Testis (tissue), 2 donors: Measurements from ENCODE around the gene ERAP2.

Experiments used
- POLR2A ChIP-seq: fragments of 450-650 bp; IDR thresholded peaks from one replicate; pipeline ENCODE4 v1.6.1; 2017; ENCODE audit warnings: antibody characterized with exemption, mild to moderate bottlenecking, moderate library complexity
- TF ChIP-seq, protein P1 (sequence below), 3 experiments: fragments of 450-650 bp in 2 of 3; fragments of 200-600 bp in 1 of 3; sonication (generic) in 1 of 3; IDR thresholded peaks; one replicate each; pipeline ENCODE4 v1.5.1; 2016 to 2019; ENCODE audit warnings: antibody characterized with exemption in 3 of 3, mild to moderate bottlenecking in 2 of 3, moderate library complexity in 1 of 3

GRCh38 chr5:96901841-96902240 is 25.5 kb downstream of the ERAP2 start:
- no peak for TF ChIP-seq POLR2A
- TF ChIP-seq, protein P1, sequence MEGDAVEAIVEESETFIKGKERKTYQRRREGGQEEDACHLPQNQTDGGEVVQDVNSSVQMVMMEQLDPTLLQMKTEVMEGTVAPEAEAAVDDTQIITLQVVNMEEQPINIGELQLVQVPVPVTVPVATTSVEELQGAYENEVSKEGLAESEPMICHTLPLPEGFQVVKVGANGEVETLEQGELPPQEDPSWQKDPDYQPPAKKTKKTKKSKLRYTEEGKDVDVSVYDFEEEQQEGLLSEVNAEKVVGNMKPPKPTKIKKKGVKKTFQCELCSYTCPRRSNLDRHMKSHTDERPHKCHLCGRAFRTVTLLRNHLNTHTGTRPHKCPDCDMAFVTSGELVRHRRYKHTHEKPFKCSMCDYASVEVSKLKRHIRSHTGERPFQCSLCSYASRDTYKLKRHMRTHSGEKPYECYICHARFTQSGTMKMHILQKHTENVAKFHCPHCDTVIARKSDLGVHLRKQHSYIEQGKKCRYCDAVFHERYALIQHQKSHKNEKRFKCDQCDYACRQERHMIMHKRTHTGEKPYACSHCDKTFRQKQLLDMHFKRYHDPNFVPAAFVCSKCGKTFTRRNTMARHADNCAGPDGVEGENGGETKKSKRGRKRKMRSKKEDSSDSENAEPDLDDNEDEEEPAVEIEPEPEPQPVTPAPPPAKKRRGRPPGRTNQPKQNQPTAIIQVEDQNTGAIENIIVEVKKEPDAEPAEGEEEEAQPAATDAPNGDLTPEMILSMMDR (IDR thresholded peaks at IDR 0.05) = no peak
